ENCODE results near the gene SH3BGRL2. TPM values are rescaled to one million over a fixed set of nuclear protein-coding genes. Genes with fewer than 3 reads are reported as not detected.

The SH3BGRL2 gene
- total RNA-seq, 4 donors from 2014 or later, result 18.2 to 65.4 (median 40.1) TPM

- H3K4me3 ChIP-seq (ENCODE audit: low read depth, poor library complexity, severe bottlenecking), result no peak overlapping the region
- no peak for DNase-seq (ENCODE audit: low spot score in 2 of 2)
- intact Hi-C loops (cut with DNase I; ENCODE audit: low total_unique reads), result no loop called here
- WGBS, 2 donors, result 89 to 93% methylated on average over 5 of the region's 5 CpGs
- TF ChIP-seq, protein P1, sequence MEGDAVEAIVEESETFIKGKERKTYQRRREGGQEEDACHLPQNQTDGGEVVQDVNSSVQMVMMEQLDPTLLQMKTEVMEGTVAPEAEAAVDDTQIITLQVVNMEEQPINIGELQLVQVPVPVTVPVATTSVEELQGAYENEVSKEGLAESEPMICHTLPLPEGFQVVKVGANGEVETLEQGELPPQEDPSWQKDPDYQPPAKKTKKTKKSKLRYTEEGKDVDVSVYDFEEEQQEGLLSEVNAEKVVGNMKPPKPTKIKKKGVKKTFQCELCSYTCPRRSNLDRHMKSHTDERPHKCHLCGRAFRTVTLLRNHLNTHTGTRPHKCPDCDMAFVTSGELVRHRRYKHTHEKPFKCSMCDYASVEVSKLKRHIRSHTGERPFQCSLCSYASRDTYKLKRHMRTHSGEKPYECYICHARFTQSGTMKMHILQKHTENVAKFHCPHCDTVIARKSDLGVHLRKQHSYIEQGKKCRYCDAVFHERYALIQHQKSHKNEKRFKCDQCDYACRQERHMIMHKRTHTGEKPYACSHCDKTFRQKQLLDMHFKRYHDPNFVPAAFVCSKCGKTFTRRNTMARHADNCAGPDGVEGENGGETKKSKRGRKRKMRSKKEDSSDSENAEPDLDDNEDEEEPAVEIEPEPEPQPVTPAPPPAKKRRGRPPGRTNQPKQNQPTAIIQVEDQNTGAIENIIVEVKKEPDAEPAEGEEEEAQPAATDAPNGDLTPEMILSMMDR (IDR thresholded peaks at IDR 0.05), result no peak
- no peak for TF ChIP-seq POLR2A (IDR thresholded peaks at IDR 0.05)
Measured at GRCh38 chr6:79599725-79600259, 31.3 kb upstream of the SH3BGRL2 start.

DNA sequence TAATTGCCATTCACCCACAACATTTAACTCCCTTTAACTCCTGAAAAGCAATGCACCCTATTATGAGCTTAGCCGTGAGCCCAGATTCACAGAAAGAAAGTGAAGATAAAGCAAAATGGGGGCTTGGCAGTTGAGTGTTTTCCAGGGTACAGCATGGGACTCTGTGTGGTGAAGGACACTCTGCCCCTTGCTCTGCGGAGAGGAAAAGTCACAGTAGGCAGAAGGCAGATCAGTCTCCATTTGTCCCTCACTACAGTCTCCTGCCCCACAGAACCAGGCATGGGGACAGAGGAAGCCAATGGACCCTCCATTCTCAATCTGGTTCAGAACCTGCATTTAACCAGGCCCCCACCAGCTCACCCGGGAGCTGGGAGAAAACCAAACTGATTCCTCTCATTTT, 30.8 kb upstream of the SH3BGRL2 start:
- 65 to 75% methylated on average over 3 of the region's 3 CpGs for WGBS, 2 donors
- TF ChIP-seq, protein P1 (IDR thresholded peaks at IDR 0.05), result no peak
- TF ChIP-seq POLR2A (IDR thresholded peaks at IDR 0.05), result no peak
- intact Hi-C loops (cut with DNase I; ENCODE audit: low total_unique reads), result no loop called here
- DNase-seq (ENCODE audit: low spot score in 2 of 2), result no peak
- H3K4me3 ChIP-seq (ENCODE audit: low read depth, poor library complexity, severe bottlenecking), result no peak overlapping the region

DNA sequence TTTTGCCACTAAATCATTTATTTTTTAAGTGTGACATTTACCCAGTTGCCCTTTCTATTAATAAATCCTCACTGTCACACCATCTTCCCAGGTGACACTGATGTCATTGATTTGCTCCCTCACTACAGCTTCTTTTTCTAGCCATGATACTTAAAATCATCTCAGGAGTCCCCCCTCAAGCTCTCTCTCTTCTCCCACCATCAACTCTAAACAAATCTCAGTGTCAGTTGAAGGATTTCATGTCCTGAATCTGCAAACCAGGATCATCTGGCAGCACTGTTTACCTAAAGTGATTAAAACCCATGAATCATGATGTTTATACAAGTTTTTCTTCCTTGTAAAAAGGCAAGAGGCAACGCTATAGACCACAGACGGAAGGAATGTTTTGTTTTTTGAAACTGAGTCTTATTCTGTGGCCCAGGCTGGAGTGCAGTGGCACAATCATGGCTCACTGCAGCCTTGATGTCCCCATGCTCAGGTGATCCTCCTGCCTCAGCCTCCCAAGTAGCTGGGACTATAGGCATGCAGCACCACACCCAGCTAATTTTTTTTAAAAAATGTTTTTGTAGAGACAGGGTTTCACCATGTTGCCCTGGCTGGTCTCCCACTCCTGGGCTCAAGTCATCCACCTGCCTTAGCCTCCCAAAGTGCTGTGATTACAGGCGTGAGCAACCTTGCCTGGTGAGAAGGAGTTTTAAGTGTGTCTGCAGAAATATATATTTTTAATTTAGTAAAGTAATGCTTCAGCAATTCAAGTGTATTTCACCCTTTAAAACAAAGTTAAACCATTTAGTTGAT, 30.1 kb upstream of the SH3BGRL2 start:
- 67 to 69% methylated on average over 3 of the region's 3 CpGs for WGBS, 2 donors
- no peak overlapping the region for H3K4me3 ChIP-seq (ENCODE audit: low read depth, poor library complexity, severe bottlenecking)
- no peak for TF ChIP-seq POLR2A (IDR thresholded peaks at IDR 0.05)
- TF ChIP-seq, protein P1 (IDR thresholded peaks at IDR 0.05), result no peak
- intact Hi-C loops (cut with DNase I; ENCODE audit: low total_unique reads), result no loop called here
- no peak for DNase-seq (ENCODE audit: low spot score in 2 of 2)

DNA sequence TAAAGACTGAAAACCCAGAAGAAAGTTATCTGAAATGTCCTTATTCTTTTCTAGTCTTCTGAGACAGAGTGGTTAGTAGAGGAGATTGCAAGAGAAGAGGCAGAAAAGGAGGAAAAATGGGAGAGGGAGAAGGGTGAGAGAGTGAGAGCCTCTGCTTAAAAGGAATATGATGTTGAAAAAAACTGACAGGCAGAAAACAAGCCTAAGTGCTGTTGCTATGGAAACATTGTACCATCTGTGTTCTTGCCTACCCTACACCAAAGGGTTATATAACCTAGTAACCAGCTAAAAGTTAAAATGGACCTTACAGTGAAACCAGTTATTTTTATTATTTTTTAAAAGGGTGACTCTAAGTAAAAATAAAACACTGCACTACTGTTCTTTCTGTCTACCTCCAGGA, 28.3 kb upstream of the SH3BGRL2 start:
- TF ChIP-seq, protein P1 (IDR thresholded peaks at IDR 0.05), result no peak
- TF ChIP-seq POLR2A (IDR thresholded peaks at IDR 0.05), result no peak
- intact Hi-C loops (cut with DNase I; ENCODE audit: low total_unique reads), result no loop called here
- DNase-seq (ENCODE audit: low spot score in 2 of 2), result no peak
- no peak overlapping the region for H3K4me3 ChIP-seq (ENCODE audit: low read depth, poor library complexity, severe bottlenecking)

- no peak for TF ChIP-seq POLR2A (IDR thresholded peaks at IDR 0.05)
- TF ChIP-seq, protein P1 (IDR thresholded peaks at IDR 0.05), result no peak
- 93 to 96% methylated on average over 4 of the region's 4 CpGs for WGBS, 2 donors
- H3K4me3 ChIP-seq (ENCODE audit: low read depth, poor library complexity, severe bottlenecking), result no peak overlapping the region
- intact Hi-C loops (cut with DNase I; ENCODE audit: low total_unique reads), result no loop called here
- no peak for DNase-seq (ENCODE audit: low spot score in 2 of 2)
Measured at GRCh38 chr6:79604583-79605037, 26.5 kb upstream of the SH3BGRL2 start.
